WTC11 (cell line): ENCODE measurements around the gene TOMM40. TPM values are rescaled to one million over a fixed set of nuclear protein-coding genes. Genes with fewer than 3 reads are reported as not detected.

ENCODE experiments used
- ATAC-seq: fragments of 200-7000 bp; cut with Tn5 transposase; 2 replicates; pipeline ENCODE4 v1.10.0; 2021; ENCODE audit warnings: mild to moderate bottlenecking, moderate library complexity
- CTCF ChIA-PET: fragments of 300-600 bp; sonication (Branson Sonifier 250); formaldehyde crosslinking; loops from one replicate; lab custom pipeline; 2021; ENCODE audit warnings: antibody characterized with exemption; lab: Charles Lee
- POLR2A ChIA-PET: fragments of 350-600 bp; sonication (Branson Sonifier 250); formaldehyde crosslinking; loops from one replicate; lab custom pipeline; 2021; ENCODE audit warnings: antibody characterized with exemption; lab: Charles Lee
- DNase-seq: peaks from one replicate; pipeline ENCODE4 v3.0.0; 2021; ENCODE audit warnings: low spot score
- H3K27ac Mint-ChIP-seq: 2 replicates; pipeline ENCODE4 v1.8.0; 2021; ENCODE audit warnings: mixed read lengths
- H3K27me3 Mint-ChIP-seq: 2 replicates; pipeline ENCODE4 v1.8.0; 2021; ENCODE audit warnings: low read depth, mild to moderate bottlenecking, moderate library complexity, mixed read lengths
- H3K36me3 Mint-ChIP-seq: 2 replicates; pipeline ENCODE4 v1.8.0; 2021; ENCODE audit warnings: mixed read lengths
- H3K4me1 Mint-ChIP-seq: 2 replicates; pipeline ENCODE4 v1.8.0; 2022; ENCODE audit warnings: mixed read lengths
- H3K4me3 Mint-ChIP-seq: 2 replicates; pipeline ENCODE4 v1.8.0; 2021; ENCODE audit warnings: mild to moderate bottlenecking, moderate library complexity, mixed read lengths
- H3K9me3 Mint-ChIP-seq: 2 replicates; pipeline ENCODE4 v1.8.0; 2021; ENCODE audit warnings: mixed read lengths
- CBFB ChIP-seq: sonication (generic); formaldehyde crosslinking; IDR thresholded peaks from 2 replicates; pipeline ENCODE4 v1.8.1; 2022; ENCODE audit warnings: mild to moderate bottlenecking, low read depth, missing genetic modification reagents
- CTCF ChIP-seq: fragments of 200-600 bp; IDR thresholded peaks from 2 replicates; pipeline ENCODE4 v1.8.0; 2022; ENCODE audit warnings: antibody characterized with exemption
- E2F5 ChIP-seq: sonication (generic); formaldehyde crosslinking; IDR thresholded peaks from 2 replicates; pipeline ENCODE4 v1.8.1; 2022; ENCODE audit warnings: mild to moderate bottlenecking, moderate library complexity, missing genetic modification reagents
- NFATC4 ChIP-seq: fragments of 250-450 bp; sonication (Bioruptor Pico); IDR thresholded peaks from 2 replicates; pipeline ENCODE4 v1.9.0; 2021; ENCODE audit warnings: mild to moderate bottlenecking
- OVOL2 ChIP-seq: fragments of 250-450 bp; sonication (Bioruptor Pico); IDR thresholded peaks from 2 replicates; pipeline ENCODE4 v1.9.0; 2021; ENCODE audit warnings: mild to moderate bottlenecking, borderline replicate concordance
- RELA ChIP-seq: sonication (generic); formaldehyde crosslinking; IDR thresholded peaks from 2 replicates; pipeline ENCODE4 v1.8.1; 2022; ENCODE audit warnings: missing genetic modification reagents, mild to moderate bottlenecking, borderline replicate concordance
- SMAD3 ChIP-seq: sonication (generic); formaldehyde crosslinking; IDR thresholded peaks from 2 replicates; pipeline ENCODE4 v1.8.0; 2022; ENCODE audit warnings: missing genetic modification reagents, mild to moderate bottlenecking, borderline replicate concordance
- SOX15 ChIP-seq: fragments of 250-450 bp; sonication (Bioruptor Pico); IDR thresholded peaks from 2 replicates; pipeline ENCODE4 v1.9.0; 2021; ENCODE audit warnings: mild to moderate bottlenecking
- ZNF281 ChIP-seq: sonication (generic); formaldehyde crosslinking; IDR thresholded peaks from 2 replicates; pipeline ENCODE4 v1.8.0; 2023; ENCODE audit warnings: mild to moderate bottlenecking, missing genetic modification reagents
- total RNA-seq: library from RNA; stranded (reverse); gene quantifications from 3 replicates; pipeline ENCODE4 v1.2.3, GENCODE V29; 2021

Gene TOMM40
- total RNA-seq, 1 experiment from 2014 or later, result 221 TPM

- no peak for ATAC-seq
- no peaks in the 10 kb centered on the region for H3K9me3 Mint-ChIP-seq
Observed at GRCh38 chr19:44948763-44949374, 57.8 kb downstream of the TOMM40 start.

GRCh38 chr19:44949550-44949949 lies 58.5 kb downstream of the TOMM40 start:
- no peaks in the 10 kb centered on the region; the same call in 1 of the 2 replicates for H3K27me3 Mint-ChIP-seq
- ChIA-PET CTCF (no interaction called here), POLR2A (interaction anchor here (0.6 kb wide), 1 partner anchor 11 kb away, joined by 3 read pairs; no protein-coding TSS in a partner anchor)
- no peaks in the 10 kb centered on the region for H3K9me3 Mint-ChIP-seq
- H3K4me3 Mint-ChIP-seq, result no peak overlapping the region
- no peak overlapping the region for H3K27ac Mint-ChIP-seq
- TF ChIP-seq NFATC4 (no peak), OVOL2 (CRISPR knock-in tag) (no peak), SMAD3 (CRISPR knock-in tag) (no peak), RELA (CRISPR knock-in tag) (no peak), ZNF281 (CRISPR knock-in tag) (no peak), E2F5 (no peak), SOX15 (CRISPR knock-in tag) (no peak)
- H3K4me1 Mint-ChIP-seq, result peaks cover 4% of the 10 kb centered on the region; the same call in 1 of the 2 replicates
- ATAC-seq (no peak), DNase-seq (no peak)
- H3K36me3 Mint-ChIP-seq, result no peaks in the 10 kb centered on the region

More at GRCh38 chr19:44948763-44949374, 57.8 kb downstream of the TOMM40 start:
- CTCF ChIA-PET, result interaction anchor here (0.6 kb wide), 1 partner anchor 43 kb away, joined by 5 read pairs; no protein-coding TSS in a partner anchor
- TF ChIP-seq CBFB (CRISPR knock-in tag), result no peak
- TF ChIP-seq, all 79 proteins: peak for 0
- Mint-ChIP-seq H3K4me3 (no peak overlapping the region), H3K27ac (no peak overlapping the region), H3K4me1 (peaks cover 4% of the 10 kb centered on the region; the same call in 1 of the 2 replicates), H3K27me3 (no peaks in the 10 kb centered on the region; the same call in none of the 2 replicates), H3K36me3 (no peaks in the 10 kb centered on the region)
- no peak for DNase-seq
- POLR2A ChIA-PET, result no interaction called here

- TF ChIP-seq ZNF281 (CRISPR knock-in tag), result no peak
- TF ChIP-seq CTCF, result peak; percentile 80
- Mint-ChIP-seq H3K9me3 (no peaks in the 10 kb centered on the region), H3K27ac (no peak overlapping the region), H3K4me1 (peaks cover 14% of the 10 kb centered on the region), H3K36me3 (no peaks in the 10 kb centered on the region), H3K27me3 (no peaks in the 10 kb centered on the region), H3K4me3 (no peak overlapping the region)
- ChIA-PET CTCF (interaction anchor here (0.6 to 3.0 kb wide), 19 partner anchors 8 to 167 kb away, joined by 3 to 54 read pairs (median 5); partner anchors contain the start of genes APOE, NECTIN2 and TOMM40), POLR2A (interaction anchor here (0.6 to 0.8 kb wide), 2 partner anchors 41 to 46 kb away, joined by 3 to 8 read pairs; partner anchors contain the start of gene APOE)
- ATAC-seq (peak; percentile 19), DNase-seq (peak; percentile 57)
Observed at GRCh38 chr19:44951179-44952159, 60.4 kb downstream of the TOMM40 start.

Other genes starting within 250 kb of the TOMM40 start
- gene PVR, start 247.3 kb upstream of the TOMM40 start, total RNA-seq, result 13.7 to 15.9 TPM (median 15.0 TPM) in 3 replicates
- gene CEACAM19, start 219.8 kb upstream of the TOMM40 start, total RNA-seq, result 1.9 to 2.9 TPM (median 2.3 TPM) in 3 replicates
- gene CEACAM16, start 192.1 kb upstream of the TOMM40 start, total RNA-seq, result not detected in 3 replicates
- gene BCL3, start 142.5 kb upstream of the TOMM40 start, total RNA-seq, result 4.6 to 7.8 TPM (median 5.6 TPM) in 3 replicates
- gene CBLC, start 113.4 kb upstream of the TOMM40 start, total RNA-seq, result 20.5 to 29.5 TPM (median 27.8 TPM) in 3 replicates
- 73.1 to 89.5 TPM (median 80.0 TPM) in 3 replicates for gene BCAM, start 82.2 kb upstream of the TOMM40 start, total RNA-seq
- gene NECTIN2, start 45.0 kb upstream of the TOMM40 start, total RNA-seq, result 164 to 170 TPM (median 168 TPM) in 3 replicates
- 815 to 837 TPM (median 824 TPM) in 3 replicates for gene APOE, start 14.5 kb downstream of the TOMM40 start, total RNA-seq
- 76.2 to 101 TPM (median 86.5 TPM) in 3 replicates for gene APOC1, start 23.4 kb downstream of the TOMM40 start, total RNA-seq
- gene APOC4, start 51.0 kb downstream of the TOMM40 start, total RNA-seq, result not detected in 3 replicates
- 0.66 to 0.81 TPM in 2 of 3 replicates, not detected in the other for gene APOC2, start 54.8 kb downstream of the TOMM40 start, total RNA-seq
- 75.9 to 85.6 TPM (median 76.4 TPM) in 3 replicates for gene CLPTM1, start 64.1 kb downstream of the TOMM40 start, total RNA-seq
- 8.9 to 10.6 TPM (median 9.9 TPM) in 3 replicates for gene RELB, start 110.2 kb downstream of the TOMM40 start, total RNA-seq
- gene CLASRP, start 147.8 kb downstream of the TOMM40 start, total RNA-seq, result 85.0 to 88.9 TPM (median 88.0 TPM) in 3 replicates
- gene ZNF296, start 185.2 kb downstream of the TOMM40 start, total RNA-seq, result 13.4 to 14.8 TPM (median 13.8 TPM) in 3 replicates
- 55.0 to 60.3 TPM (median 55.3 TPM) in 3 replicates for gene GEMIN7, start 188.0 kb downstream of the TOMM40 start, total RNA-seq
- 34.5 to 35.9 TPM (median 35.4 TPM) in 3 replicates for gene PPP1R37, start 201.9 kb downstream of the TOMM40 start, total RNA-seq